Prostate gland (tissue), 2 donors: ENCODE results near the gene COPG2. TPM values are rescaled to one million over a fixed set of nuclear protein-coding genes. Genes with fewer than 3 reads are reported as not detected.

Experiments
- DNase-seq: peaks from one replicate; pipeline ENCODE4 v3.0.0-alpha.2; 2019; ENCODE audit warnings: low spot score
- H3K27ac ChIP-seq, 2 donors: fragments of 200-600 bp; sonication (generic); 2 replicates each; pipeline ENCODE4 v1.5.1; 2017 to 2019
- H3K27me3 ChIP-seq: fragments of 200-600 bp; sonication (generic); replicated peaks from 2 replicates; pipeline ENCODE4 v1.5.1; 2019; ENCODE audit not compliant: insufficient read depth
- H3K36me3 ChIP-seq, 2 donors: fragments of 200-600 bp; sonication (generic); 1 replicate in 1 of 2; 2 replicates in 1 of 2; pipeline versions ENCODE4 v1.5.1 to v1.8.1; 2017 to 2019
- H3K4me1 ChIP-seq: fragments of 200-600 bp; sonication (generic); replicated peaks from 2 replicates; pipeline ENCODE4 v1.5.1; 2019
- H3K4me3 ChIP-seq, 2 donors: fragments of 200-600 bp; sonication (generic); 2 replicates each; pipeline ENCODE4 v1.5.1; 2017 to 2019
- H3K9me3 ChIP-seq: fragments of 200-600 bp; sonication (generic); 2 replicates; pipeline ENCODE4 v1.5.1; 2017
- POLR2A ChIP-seq: fragments of 450-650 bp; IDR thresholded peaks from one replicate; pipeline ENCODE4 v1.6.1; 2016; ENCODE audit warnings: antibody characterized with exemption, mild to moderate bottlenecking
- POLR2AphosphoS5 ChIP-seq: sonication (generic); formaldehyde crosslinking; IDR thresholded peaks from one replicate; pipeline ENCODE4 v1.6.1; 2017; ENCODE audit warnings: antibody characterized with exemption
- WGBS: methylation state at CpG from one replicate; pipeline ENCODE4 v1.1.5; 2018; 5-methylcytosine and 5-hydroxymethylcytosine counted together
- intact Hi-C: fragments of 100-400 bp; cut with DNase I; formaldehyde crosslinking; loops from one replicate; pipeline ENCODE4 v1.14.2; 2022
- total RNA-seq, 2 donors: library from RNA; depleted of rRNA; stranded (reverse); fragments of >200 nt; gene quantifications; one replicate each; pipeline ENCODE4 v1.1.0, GENCODE V29; 2016
- TF ChIP-seq, protein P1 (sequence below), 4 experiments: fragments of 200-600 bp in 2 of 4; fragments of 450-650 bp in 2 of 4; sonication (generic) in 2 of 4; IDR thresholded peaks; 1 replicate in 3 of 4; 2 replicates in 1 of 4; pipeline ENCODE4 v1.5.1; 2016 to 2019; ENCODE audit warnings: antibody characterized with exemption in 4 of 4, mild to moderate bottlenecking in 2 of 4, moderate library complexity in 2 of 4

The COPG2 gene
- total RNA-seq, 2 donors from 2014 or later: 15.3 to 46.1 TPM

GRCh38 chr7:130669085-130669700, 645 bp upstream of the COPG2 start:
- intact Hi-C loops: loop anchor here (2.0 kb wide), 1 partner anchor 598 kb away; the partner anchor contains the start of gene KLHDC10
- Histone ChIP-seq H3K9me3 (no peaks in the 10 kb centered on the region), H3K4me3 (peak overlapping the region; percentile 70 to 77), H3K27ac (peak overlapping the region; percentile 77 to 83), H3K27me3 (no peaks in the 10 kb centered on the region), H3K4me1 (no peaks in the 10 kb centered on the region), H3K36me3 (no peaks in the 10 kb centered on the region)
- 12% methylated on average over 12 of the region's 12 CpGs for WGBS
- TF ChIP-seq POLR2A: no peak
- TF ChIP-seq, protein P1, sequence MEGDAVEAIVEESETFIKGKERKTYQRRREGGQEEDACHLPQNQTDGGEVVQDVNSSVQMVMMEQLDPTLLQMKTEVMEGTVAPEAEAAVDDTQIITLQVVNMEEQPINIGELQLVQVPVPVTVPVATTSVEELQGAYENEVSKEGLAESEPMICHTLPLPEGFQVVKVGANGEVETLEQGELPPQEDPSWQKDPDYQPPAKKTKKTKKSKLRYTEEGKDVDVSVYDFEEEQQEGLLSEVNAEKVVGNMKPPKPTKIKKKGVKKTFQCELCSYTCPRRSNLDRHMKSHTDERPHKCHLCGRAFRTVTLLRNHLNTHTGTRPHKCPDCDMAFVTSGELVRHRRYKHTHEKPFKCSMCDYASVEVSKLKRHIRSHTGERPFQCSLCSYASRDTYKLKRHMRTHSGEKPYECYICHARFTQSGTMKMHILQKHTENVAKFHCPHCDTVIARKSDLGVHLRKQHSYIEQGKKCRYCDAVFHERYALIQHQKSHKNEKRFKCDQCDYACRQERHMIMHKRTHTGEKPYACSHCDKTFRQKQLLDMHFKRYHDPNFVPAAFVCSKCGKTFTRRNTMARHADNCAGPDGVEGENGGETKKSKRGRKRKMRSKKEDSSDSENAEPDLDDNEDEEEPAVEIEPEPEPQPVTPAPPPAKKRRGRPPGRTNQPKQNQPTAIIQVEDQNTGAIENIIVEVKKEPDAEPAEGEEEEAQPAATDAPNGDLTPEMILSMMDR (IDR thresholded peaks at IDR 0.05): no peak
- TF ChIP-seq POLR2AphosphoS5: no peak
- DNase-seq: peak; percentile 6

DNA sequence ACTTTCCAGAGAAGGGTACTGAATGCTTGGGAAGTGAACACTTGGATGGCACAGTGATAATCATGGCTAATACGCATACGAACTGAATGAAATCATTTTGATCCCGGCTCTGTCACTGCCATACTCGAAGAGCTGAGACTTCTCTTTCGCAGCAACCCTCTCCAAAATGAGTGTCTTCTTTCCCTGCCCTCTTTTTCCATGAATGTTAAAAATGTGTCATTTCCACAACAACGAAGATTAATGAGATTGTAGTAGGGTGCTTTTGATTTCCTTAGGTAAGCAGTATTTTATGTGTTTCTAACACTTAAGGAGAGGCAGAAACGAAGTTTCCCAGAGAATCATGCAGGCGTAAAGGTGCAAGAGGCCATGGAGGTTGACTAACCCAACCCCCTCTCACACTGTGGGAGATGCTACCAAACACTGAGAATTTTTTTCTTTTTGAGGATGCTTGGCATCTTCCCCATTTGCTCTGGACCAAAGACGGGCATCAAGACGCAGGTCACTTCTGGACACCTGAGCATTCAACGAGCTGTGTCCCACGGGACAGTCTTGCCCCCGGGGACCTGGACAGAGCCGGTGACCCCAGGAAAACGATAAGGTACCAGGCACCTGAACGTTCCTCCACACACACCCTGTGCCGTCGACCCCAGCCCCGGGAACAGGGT, 823 bp downstream of the COPG2 start:
- Histone ChIP-seq H3K27ac (peak overlapping the region; percentile 77 to 83), H3K9me3 (no peaks in the 10 kb centered on the region), H3K4me3 (peak overlapping the region; percentile 70 to 77), H3K4me1 (no peaks in the 10 kb centered on the region), H3K36me3 (no peaks in the 10 kb centered on the region), H3K27me3 (no peaks in the 10 kb centered on the region)
- TF ChIP-seq, protein P1 (IDR thresholded peaks at IDR 0.05): no peak
- TF ChIP-seq POLR2A: no peak
- DNase-seq: peak; percentile 3
- intact Hi-C loops: loop anchor here (2.0 kb wide), 1 partner anchor 597 kb away; the partner anchor contains the start of gene KLHDC10
- 8% methylated on average over 19 of the region's 19 CpGs for WGBS

DNA sequence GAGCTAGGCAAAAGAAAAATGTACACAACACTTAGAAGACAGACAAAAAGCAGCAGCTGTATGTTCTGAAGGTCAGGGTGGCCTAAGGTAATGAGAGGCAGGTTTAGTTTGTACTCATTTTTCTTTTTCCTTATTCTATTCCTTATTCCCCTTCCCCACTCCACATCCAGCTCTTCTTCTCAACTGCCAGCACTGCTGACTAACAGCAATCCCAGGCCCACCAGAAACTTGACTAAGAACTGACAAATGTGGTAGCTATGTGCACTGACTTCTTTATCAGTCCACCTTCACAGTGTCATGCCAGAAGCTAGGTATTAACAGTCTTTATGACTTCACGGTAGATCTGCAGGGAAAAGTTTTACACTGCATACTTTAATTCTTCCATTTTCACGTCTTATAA, 6.1 kb downstream of the COPG2 start:
- intact Hi-C loops: no loop called here
- 90% methylated on average over 2 of the region's 2 CpGs for WGBS

GRCh38 chr7:130655286-130655685, 13.3 kb downstream of the COPG2 start:
- H3K27me3 ChIP-seq: no peaks in the 10 kb centered on the region
- H3K27ac ChIP-seq: no peak overlapping the region
- no peaks in the 10 kb centered on the region for H3K4me1 ChIP-seq
- no peak overlapping the region for H3K4me3 ChIP-seq
- 85% methylated on average over 4 of the region's 4 CpGs for WGBS
- no peaks in the 10 kb centered on the region for H3K9me3 ChIP-seq
- TF ChIP-seq POLR2A (no peak), POLR2AphosphoS5 (no peak)
- TF ChIP-seq, protein P1 (IDR thresholded peaks at IDR 0.05): no peak
- DNase-seq: no peak
- intact Hi-C loops: no loop called here
- H3K36me3 ChIP-seq: no peaks in the 10 kb centered on the region

More for the DNA sequence above, 6.1 kb downstream of the COPG2 start:
- Histone ChIP-seq H3K36me3 (no peaks in the 10 kb centered on the region), H3K4me3 (no peak overlapping the region), H3K9me3 (no peaks in the 10 kb centered on the region), H3K27ac (no peak overlapping the region), H3K4me1 (no peaks in the 10 kb centered on the region), H3K27me3 (no peaks in the 10 kb centered on the region)
- TF ChIP-seq POLR2AphosphoS5 (no peak), POLR2A (no peak)
- TF ChIP-seq, protein P1 (IDR thresholded peaks at IDR 0.05): no peak
- no peak for DNase-seq

GRCh38 chr7:130654850-130655249, 13.7 kb downstream of the COPG2 start:
- TF ChIP-seq POLR2AphosphoS5: no peak
- TF ChIP-seq, protein P1 (IDR thresholded peaks at IDR 0.05): no peak
- TF ChIP-seq POLR2A: no peak
- intact Hi-C loops: no loop called here
- no peaks in the 10 kb centered on the region for H3K27me3 ChIP-seq
- H3K36me3 ChIP-seq: no peaks in the 10 kb centered on the region
- WGBS: 86% methylated on average over 1 of the region's 1 CpG
- H3K4me3 ChIP-seq: no peak overlapping the region
- DNase-seq: no peak
- H3K4me1 ChIP-seq: no peaks in the 10 kb centered on the region
- no peaks in the 10 kb centered on the region for H3K9me3 ChIP-seq
- no peak overlapping the region for H3K27ac ChIP-seq
